NB4 (cell line): Measurements from ENCODE around the gene MGMT.
A peak's percentile ranks its signal among the peaks of the same experiment; 100 is the strongest.

Source experiments
- DNase-seq: peaks from one replicate; pipeline ENCODE4 v3.0.0; 2010; ENCODE audit warnings: low read depth
- H3K4me3 ChIP-seq: one replicate; pipeline ENCODE4 v1.5.1; 2011; ENCODE audit warnings: mild to moderate bottlenecking, low read depth, low read length, moderate library complexity
- CTCF ChIP-seq: IDR thresholded peaks from one replicate; pipeline ENCODE4 v1.5.1; 2012; ENCODE audit warnings: low read depth, low read length
- MAX ChIP-seq: IDR thresholded peaks from 2 replicates; pipeline ENCODE4 v1.6.1; 2011; ENCODE audit warnings: low read depth, low read length
- MYC ChIP-seq: IDR thresholded peaks from 2 replicates; pipeline ENCODE4 v1.6.1; 2011; ENCODE audit warnings: low read depth, low read length
- POLR2A ChIP-seq: IDR thresholded peaks from 2 replicates; pipeline ENCODE4 v1.6.1; 2011; ENCODE audit warnings: mild to moderate bottlenecking; ENCODE audit not compliant: insufficient read length; ENCODE audit errors: extremely low read depth

MGMT gene

GRCh38 chr10:129710510-129710847, 243.4 kb downstream of the MGMT start:
- DNase-seq = no peak
- H3K4me3 ChIP-seq = no peak overlapping the region
- TF ChIP-seq MAX = no peak
- TF ChIP-seq POLR2A = no peak
- TF ChIP-seq MYC = no peak
- TF ChIP-seq CTCF = no peak

GRCh38 chr10:129711291-129711690, 244.2 kb downstream of the MGMT start:
- TF ChIP-seq MYC (no peak), MAX (no peak), CTCF (no peak), POLR2A (no peak)
- DNase-seq = no peak
- no peak overlapping the region for H3K4me3 ChIP-seq

- H3K4me3 ChIP-seq = no peak overlapping the region
- no peak for DNase-seq
- TF ChIP-seq MAX (no peak), POLR2A (no peak), CTCF (no peak), MYC (no peak)
These were observed 245.0 kb downstream of the MGMT start for GRCh38 chr10:129712000-129712399.

- no peak overlapping the region for H3K4me3 ChIP-seq
- no peak for TF ChIP-seq CTCF
- no peak for TF ChIP-seq POLR2A
- TF ChIP-seq MAX = no peak
- no peak for TF ChIP-seq MYC
- DNase-seq = no peak
These were observed 246.7 kb downstream of the MGMT start for GRCh38 chr10:129713659-129714265.

- TF ChIP-seq POLR2A (no peak), CTCF (no peak), MAX (no peak)
- no peak overlapping the region for H3K4me3 ChIP-seq
- DNase-seq = no peak
These were observed 248.8 kb downstream of the MGMT start for GRCh38 chr10:129715805-129716204.

GRCh38 chr10:129716211-129716681, 249.2 kb downstream of the MGMT start:
- TF ChIP-seq POLR2A (no peak), CTCF (no peak), MYC (no peak), MAX (no peak)
- H3K4me3 ChIP-seq = no peak overlapping the region
- peak; percentile 51 for DNase-seq
